Adrenal gland (tissue), 12 donors: ENCODE results near the gene NTHL1. TPM values are rescaled to one million over a fixed set of nuclear protein-coding genes. Genes with fewer than 3 reads are reported as not detected.

Experiments used
- DNase-seq, 7 donors: peaks; one replicate each; pipeline ENCODE4 v3.0.0-alpha.2; 2019 to 2020
- H3K27ac ChIP-seq, 5 donors: fragments of 200-600 bp; sonication (generic) in 4 of 5; 1 replicate in 3 of 5; 2 replicates in 2 of 5; pipeline versions ENCODE4 v1.5.1 to v1.8.0; 2016 to 2020; ENCODE audit warnings: mild to moderate bottlenecking in 1 of 5
- H3K27me3 ChIP-seq: fragments of 200-600 bp; 2 replicates; pipeline ENCODE4 v1.8.0; 2021
- H3K36me3 ChIP-seq, 2 donors: fragments of 200-600 bp; replicated peaks in 1 of 2; 1 replicate in 1 of 2; 2 replicates in 1 of 2; pipeline versions ENCODE4 v1.5.1 to v1.8.0; 2018 to 2022
- H3K4me1 ChIP-seq, 2 donors: fragments of 200-600 bp; replicated peaks in 1 of 2; 1 replicate in 1 of 2; 2 replicates in 1 of 2; pipeline versions ENCODE4 v1.5.1 to v1.8.0; 2018 to 2021
- H3K4me3 ChIP-seq, 4 donors: fragments of 200-600 bp; sonication (generic) in 3 of 4; one replicate each; pipeline ENCODE4 v1.5.1; 2016 to 2018
- H3K9me3 ChIP-seq, 3 donors: fragments of 200-600 bp; sonication (generic) in 1 of 3; replicated peaks in 1 of 3; 1 replicate in 2 of 3; 2 replicates in 1 of 3; pipeline versions ENCODE4 v1.5.1 to v1.8.0; 2016 to 2021
- POLR2A ChIP-seq, 2 donors: fragments of 450-650 bp; IDR thresholded peaks; one replicate each; pipeline ENCODE4 v1.6.1; 2017; ENCODE audit warnings: antibody characterized with exemption in 2 of 2, mild to moderate bottlenecking in 2 of 2, moderate library complexity in 1 of 2
- WGBS, 4 donors: extraction: QIAGEN DNeasy Blood & Tissue Kit in 2 of 4; methylation state at CpG; one replicate each; pipeline versions ENCODE4 v1.1.5 to v1.1.7; 2013 to 2017; 5-methylcytosine and 5-hydroxymethylcytosine counted together
- intact Hi-C, 2 donors: fragments of 100-400 bp; cut with DNase I; formaldehyde crosslinking; loops; one replicate each; pipeline versions ENCODE4 v1.14.1 to v1.15.0; 2022 to 2023
- polyA plus RNA-seq, 3 donors: library from polyadenylated mRNA; stranded (reverse); fragments of 200-250 nt in 2 of 3; fragments of 350-450 nt in 1 of 3; fragmentation: Illumina TruSeq in 1 of 3; extraction: RNeasy Lipid Tissue Mini Kit (QIAGEN cat#74804) in 1 of 3; gene quantifications; one replicate each; pipeline ENCODE4 v1.2.3, GENCODE V29; 2013 to 2014
- total RNA-seq, 9 donors: library from RNA; depleted of rRNA in 4 of 9; stranded (reverse); fragments of >200 nt in 4 of 9; fragments of 120-200 nt in 1 of 9; fragmentation: NEBNext Ultra II Directional in 1 of 9; extraction: Animal tissue kit (Norgen Biotek cat#: 25700) in 1 of 9; gene quantifications; one replicate each; pipeline versions ENCODE4 v1.1.0 to v1.2.4, GENCODE V29; 2013 to 2023
- TF ChIP-seq, protein P1 (sequence below), 6 experiments: fragments of 450-650 bp in 4 of 6; fragments of 200-600 bp in 2 of 6; sonication (generic) in 1 of 6; IDR thresholded peaks; 1 replicate in 5 of 6; 2 replicates in 1 of 6; pipeline versions ENCODE4 v1.5.1 to v1.8.0; 2016 to 2021; ENCODE audit warnings: antibody characterized with exemption in 6 of 6, mild to moderate bottlenecking in 2 of 6, moderate library complexity in 1 of 6
- donor health status: healthy with polysubstance abuse.
- donor health status: Bipolar disorder and iron deficiency.
- donor health status: DM: yes; HTN: yes; CAD: no.
- donor health status: DM: no; HTN: no; CAD: no.
- donor health status: DM: no; HTN: no; CAD: no.
- donor health status: DM: yes; HTN: yes; CAD: no.

NTHL1 gene
- total and polyA plus RNA-seq, 12 donors = 1.5 to 36.6 (median 17.2) TPM

DNA sequence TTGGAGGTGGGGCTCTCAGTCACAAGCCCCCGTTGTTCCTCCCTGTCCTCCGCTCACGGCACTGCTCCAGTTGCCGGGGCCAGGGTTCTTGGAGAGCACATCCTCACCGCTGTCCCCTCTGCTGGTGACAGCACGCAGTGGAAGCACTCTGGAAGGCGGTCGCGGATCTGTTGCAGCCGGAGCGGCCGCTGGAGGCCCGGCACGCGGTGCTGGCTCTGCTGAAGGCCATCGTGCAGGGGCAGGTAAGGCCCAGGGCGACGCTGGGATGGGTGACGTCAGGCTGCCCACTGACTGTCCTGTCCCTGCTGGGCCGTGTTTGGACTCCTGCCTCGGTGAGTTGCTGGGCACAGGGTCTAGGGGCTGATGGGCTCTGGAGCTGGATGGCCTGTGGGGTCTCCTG lies 5.6 kb upstream of the NTHL1 start:
- Histone ChIP-seq H3K9me3 (no peaks in the 10 kb centered on the region), H3K27me3 (no peaks in the 10 kb centered on the region), H3K4me1 (peaks cover 6 to 7% of the 10 kb centered on the region in 2 donors), H3K36me3 (peaks cover 0 to 51% of the 10 kb centered on the region in 2 donors), H3K4me3 (no peak overlapping the region), H3K27ac (no peak overlapping the region)
- no peak for DNase-seq
- TF ChIP-seq POLR2A (IDR thresholded peaks at IDR 0.05) = no peak
- TF ChIP-seq, protein P1, sequence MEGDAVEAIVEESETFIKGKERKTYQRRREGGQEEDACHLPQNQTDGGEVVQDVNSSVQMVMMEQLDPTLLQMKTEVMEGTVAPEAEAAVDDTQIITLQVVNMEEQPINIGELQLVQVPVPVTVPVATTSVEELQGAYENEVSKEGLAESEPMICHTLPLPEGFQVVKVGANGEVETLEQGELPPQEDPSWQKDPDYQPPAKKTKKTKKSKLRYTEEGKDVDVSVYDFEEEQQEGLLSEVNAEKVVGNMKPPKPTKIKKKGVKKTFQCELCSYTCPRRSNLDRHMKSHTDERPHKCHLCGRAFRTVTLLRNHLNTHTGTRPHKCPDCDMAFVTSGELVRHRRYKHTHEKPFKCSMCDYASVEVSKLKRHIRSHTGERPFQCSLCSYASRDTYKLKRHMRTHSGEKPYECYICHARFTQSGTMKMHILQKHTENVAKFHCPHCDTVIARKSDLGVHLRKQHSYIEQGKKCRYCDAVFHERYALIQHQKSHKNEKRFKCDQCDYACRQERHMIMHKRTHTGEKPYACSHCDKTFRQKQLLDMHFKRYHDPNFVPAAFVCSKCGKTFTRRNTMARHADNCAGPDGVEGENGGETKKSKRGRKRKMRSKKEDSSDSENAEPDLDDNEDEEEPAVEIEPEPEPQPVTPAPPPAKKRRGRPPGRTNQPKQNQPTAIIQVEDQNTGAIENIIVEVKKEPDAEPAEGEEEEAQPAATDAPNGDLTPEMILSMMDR (IDR thresholded peaks at IDR 0.05) = no peak
- 93 to 95% (median 94%) methylated on average over 5 to 21 of the region's 21 CpGs for WGBS, 4 donors
- intact Hi-C loops = no loop called here

DNA sequence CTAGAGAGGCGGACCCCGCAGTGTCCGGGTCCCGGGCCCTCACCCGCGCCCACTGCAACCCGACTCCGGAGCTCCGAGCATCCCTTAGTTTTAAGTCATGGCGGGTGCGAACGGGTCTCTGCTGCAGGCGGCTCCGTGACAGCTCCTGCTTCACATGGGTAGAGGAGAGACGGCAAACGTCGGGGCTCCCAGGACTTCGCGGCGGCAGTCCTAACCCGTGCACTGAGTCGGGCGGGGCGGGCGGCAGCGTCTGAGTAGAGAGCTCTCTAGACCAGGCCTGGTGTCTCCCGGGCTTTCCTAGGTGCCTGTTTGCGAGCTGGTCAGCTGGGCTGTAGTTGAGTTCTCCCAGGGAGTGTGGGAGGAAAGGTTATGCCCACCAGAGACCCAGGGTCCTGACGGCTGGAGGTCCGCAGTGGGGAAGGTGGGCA lies 496 bp upstream of the NTHL1 start:
- Histone ChIP-seq H3K9me3 (no peaks in the 10 kb centered on the region), H3K27ac (peak overlapping the region in 2 of 5 donors; percentile 52 to 81), H3K36me3 (peaks cover 0 to 22% of the 10 kb centered on the region in 2 donors), H3K27me3 (no peaks in the 10 kb centered on the region), H3K4me3 (peak overlapping the region; percentile 9 to 92 (median 75)), H3K4me1 (peaks cover 6 to 18% of the 10 kb centered on the region in 2 donors)
- peak in 2 of 7 donors; percentile 35 to 65 for DNase-seq
- TF ChIP-seq, protein P1 (IDR thresholded peaks at IDR 0.05) = no peak
- no peak for TF ChIP-seq POLR2A (IDR thresholded peaks at IDR 0.05)
- intact Hi-C loops = no loop called here
- 0 to 1% (median 1%) methylated on average over 2 to 30 of the region's 30 CpGs for WGBS, 4 donors

DNA sequence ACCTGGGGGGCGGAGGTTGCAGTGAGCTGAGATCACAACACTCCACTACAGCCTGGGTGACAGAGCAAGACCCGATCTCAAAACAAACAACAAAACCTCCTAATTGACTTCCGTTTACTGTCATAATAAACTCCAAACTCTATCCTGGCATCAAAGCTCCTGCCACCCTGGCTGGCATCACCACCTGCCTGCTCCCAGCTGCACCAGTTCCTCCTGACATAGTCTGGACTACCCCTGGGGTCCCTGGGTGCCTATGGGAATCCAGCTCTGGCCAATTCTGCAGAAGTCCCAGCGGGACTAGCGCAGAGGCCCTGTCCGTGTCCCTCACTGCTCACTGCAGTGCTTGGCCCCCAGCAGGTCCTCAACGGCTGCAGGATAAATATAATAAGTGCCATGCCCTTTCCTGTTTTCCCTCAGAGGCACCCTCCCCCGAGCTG lies 723 bp downstream of the NTHL1 start:
- H3K4me3 ChIP-seq = peak overlapping the region in 2 of 4 donors; percentile 71 to 92
- H3K27ac ChIP-seq = peak overlapping the region in 2 of 5 donors; percentile 52 to 81
- H3K36me3 ChIP-seq = peaks cover 0 to 17% of the 10 kb centered on the region in 2 donors
- no peak for DNase-seq
- 4 to 29% (median 17%) methylated on average over 5 to 8 of the region's 8 CpGs for WGBS, 4 donors
- TF ChIP-seq POLR2A (IDR thresholded peaks at IDR 0.05) = no peak
- TF ChIP-seq, protein P1 (IDR thresholded peaks at IDR 0.05) = no peak
- H3K27me3 ChIP-seq = no peaks in the 10 kb centered on the region
- no peaks in the 10 kb centered on the region for H3K9me3 ChIP-seq
- peaks cover 6 to 18% of the 10 kb centered on the region in 2 donors for H3K4me1 ChIP-seq
- intact Hi-C loops = no loop called here

DNA sequence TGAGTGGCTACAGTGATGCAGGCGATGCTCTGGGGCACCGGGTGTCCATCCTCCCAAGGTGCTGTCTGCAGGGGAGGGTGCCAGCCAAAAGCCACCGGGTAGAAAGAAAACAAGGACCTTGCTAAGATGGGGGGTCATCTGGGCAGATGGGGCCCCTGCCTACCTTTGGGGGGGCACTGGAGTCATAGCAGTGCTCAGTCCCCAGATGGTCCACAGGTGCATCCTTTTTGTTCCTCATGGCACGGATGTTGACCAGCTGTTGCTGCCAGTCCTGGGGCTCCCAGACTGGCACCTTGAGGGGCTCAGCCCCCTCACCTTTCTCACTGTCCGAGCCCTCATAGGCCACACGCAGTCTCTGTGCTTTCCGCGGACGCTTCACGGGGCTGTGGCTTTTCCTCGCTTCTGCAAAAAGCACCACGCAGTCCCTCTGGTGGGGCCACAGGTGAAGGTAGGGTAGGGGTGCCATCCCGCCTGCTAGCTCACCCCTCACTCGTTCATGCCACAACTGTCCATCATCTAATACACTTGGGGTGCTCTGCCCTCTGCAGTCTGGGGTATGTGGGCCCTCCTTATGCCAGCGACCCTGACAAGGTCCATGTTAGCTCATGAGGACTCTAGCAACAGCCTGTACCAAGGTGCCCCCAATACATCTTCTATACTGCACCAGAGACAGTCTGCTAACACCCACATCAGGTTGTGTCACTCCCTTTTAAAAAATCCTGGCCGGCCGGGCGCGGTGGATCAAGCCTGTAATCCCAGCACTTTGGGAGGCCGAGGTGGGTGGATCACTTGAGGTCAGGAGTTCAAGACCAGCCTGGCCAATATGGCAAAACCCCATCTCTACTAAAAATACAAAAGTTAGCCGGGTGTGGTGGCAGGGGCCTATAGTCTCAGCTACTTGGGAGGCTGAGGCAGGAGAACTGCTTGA lies 1.4 kb downstream of the NTHL1 start:
- no peaks in the 10 kb centered on the region for H3K9me3 ChIP-seq
- H3K36me3 ChIP-seq = peaks cover 0 to 11% of the 10 kb centered on the region in 2 donors
- peaks cover 6 to 18% of the 10 kb centered on the region in 2 donors for H3K4me1 ChIP-seq
- no peak for TF ChIP-seq POLR2A (IDR thresholded peaks at IDR 0.05)
- TF ChIP-seq, protein P1 (IDR thresholded peaks at IDR 0.05) = no peak
- intact Hi-C loops = no loop called here
- no peak for DNase-seq
- 87 to 88% (median 87%) methylated on average over 17 to 21 of the region's 21 CpGs for WGBS, 4 donors
- H3K27ac ChIP-seq = peak overlapping the region in 1 of 5 donors; percentile 81
- peak overlapping the region in 1 of 4 donors; percentile 92 for H3K4me3 ChIP-seq
- H3K27me3 ChIP-seq = no peaks in the 10 kb centered on the region
